GM21737 (cell line): ENCODE results near the gene SMIM35.
"Not testable (repeated sequence)": the region's sequence is repeated elsewhere in the genome, so short reads cannot be mapped to it uniquely, and the experiment has no call there.

Experiments used
- ATAC-seq: cut with Tn5 transposase; IDR thresholded peaks from one replicate; pipeline ENCODE4 v1.9.1; 2021; ENCODE audit warnings: mild to moderate bottlenecking, moderate library complexity; ENCODE audit not compliant: unreplicated experiment

Gene SMIM35

DNA sequence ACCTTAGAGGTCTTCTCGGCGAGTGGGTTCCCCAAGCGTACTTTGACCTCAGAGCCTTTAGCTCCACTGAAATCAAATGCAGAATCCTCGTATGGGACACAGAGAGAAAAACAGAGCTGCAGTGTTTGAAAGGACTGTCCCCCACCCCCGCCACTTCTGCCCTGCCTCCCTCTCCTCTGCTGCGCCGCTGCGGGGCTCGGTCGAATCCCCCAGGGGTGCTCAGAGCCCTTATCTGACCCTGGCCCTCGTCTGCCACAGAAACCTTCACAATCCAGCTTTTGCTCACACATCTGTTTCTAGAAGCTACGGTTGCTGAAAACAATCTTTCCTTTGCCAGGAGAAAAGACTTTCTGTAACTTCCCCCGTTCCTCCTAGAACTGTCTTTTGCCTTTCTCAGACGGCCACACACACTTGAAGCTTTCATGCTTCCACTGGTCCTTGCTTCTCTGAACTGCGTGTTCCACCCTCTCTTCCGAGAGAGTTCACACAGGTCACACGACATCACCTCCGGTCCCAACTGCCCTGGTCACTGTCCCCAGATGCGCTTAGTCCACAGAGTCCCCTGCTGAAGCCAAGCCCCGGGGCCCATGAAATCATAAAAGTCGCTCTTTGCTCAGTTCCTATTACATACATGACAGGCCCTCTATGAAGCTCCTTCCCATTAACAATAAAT is 3.7 kb downstream of the SMIM35 start:
- no peak for ATAC-seq

GRCh38 chr11:118081241-118081958 is 5.4 kb downstream of the SMIM35 start:
- ATAC-seq = no peak

DNA sequence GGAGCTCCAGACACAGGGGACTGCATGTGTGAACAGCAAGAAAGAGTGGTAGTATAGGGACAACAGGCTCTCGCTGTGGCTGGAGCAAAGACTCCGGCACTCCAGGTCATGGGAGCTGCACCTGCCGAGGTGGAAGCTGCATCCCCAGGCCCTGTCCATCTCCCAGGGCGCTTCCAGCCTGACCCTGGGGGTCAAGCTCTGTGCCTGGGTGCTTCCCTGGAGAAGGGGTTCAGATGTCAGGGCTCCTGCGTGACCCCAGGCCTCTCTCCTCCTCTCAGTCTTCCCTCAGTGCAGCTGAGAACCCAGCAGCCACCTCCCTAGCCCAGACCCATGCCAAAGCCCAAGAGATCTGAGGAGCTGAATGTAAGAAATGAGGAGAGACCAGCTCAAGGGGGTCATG is 6.5 kb downstream of the SMIM35 start:
- ATAC-seq = no peak

GRCh38 chr11:118079491-118079890 is 7.3 kb downstream of the SMIM35 start:
- ATAC-seq = no peak

DNA sequence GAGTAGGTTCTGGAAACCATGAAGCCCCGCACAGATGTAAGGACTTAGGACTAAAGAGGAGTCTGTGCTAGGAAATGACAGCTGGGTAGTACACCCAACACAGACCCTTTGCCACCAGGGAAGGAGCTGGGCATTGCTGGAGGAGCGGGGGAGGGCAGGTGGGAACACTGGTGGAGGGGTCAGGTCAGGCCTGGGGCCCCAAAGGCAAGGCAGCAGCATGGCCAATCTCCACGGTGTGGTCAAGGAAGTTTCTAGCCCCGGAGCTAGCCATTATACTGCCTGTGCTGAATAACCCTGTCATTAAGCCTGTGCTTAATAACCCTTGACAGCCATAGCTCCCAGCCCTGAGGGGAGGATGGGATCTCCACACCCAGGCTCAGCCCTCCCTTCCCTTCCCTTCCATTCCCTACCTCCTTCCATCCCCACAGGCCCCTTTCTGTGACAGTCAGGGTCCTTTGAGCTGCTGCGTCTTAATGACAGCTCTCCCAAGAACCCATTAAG is 7.8 kb downstream of the SMIM35 start:
- no peak for ATAC-seq

- no peak for ATAC-seq
Observed at GRCh38 chr11:118076754-118077281, 9.9 kb downstream of the SMIM35 start, which contains the start of gene TMPRSS4. Gene TMPRSS4 (plus strand): TSS chr11:118077078. CDS start chr11:118077303, 225 bp downstream.

GRCh38 chr11:118074785-118075184 is 12.0 kb downstream of the SMIM35 start:
- no peak for ATAC-seq

DNA sequence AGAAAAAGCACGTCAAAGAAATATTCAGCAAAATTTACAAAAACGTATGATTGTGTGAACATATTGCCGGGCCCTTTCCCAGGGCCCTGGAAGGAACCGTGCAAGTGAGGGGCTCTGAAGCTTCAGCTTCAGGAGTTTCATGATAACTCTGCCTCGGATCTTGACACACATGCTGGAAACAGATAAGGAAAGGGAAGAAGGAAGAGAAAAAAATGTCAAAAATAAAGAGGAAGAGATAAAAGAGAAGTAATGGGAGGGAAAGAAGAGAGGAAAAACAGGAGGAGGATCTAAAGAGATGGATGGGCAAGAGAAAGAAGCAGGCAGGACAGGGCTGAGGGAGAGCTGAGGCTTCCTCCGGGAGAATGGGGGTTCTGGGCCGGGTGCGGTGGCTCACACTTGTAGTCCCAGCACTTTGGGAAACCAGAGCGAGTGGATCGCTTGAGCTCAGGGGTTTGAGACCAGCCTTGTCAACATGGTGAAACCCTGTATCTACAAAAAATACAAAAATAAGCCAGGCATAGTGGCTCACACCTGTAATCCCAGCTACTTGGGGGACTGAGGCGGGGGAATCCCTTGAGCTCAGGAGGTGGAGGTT is 12.6 kb downstream of the SMIM35 start:
- ATAC-seq = no peak

DNA sequence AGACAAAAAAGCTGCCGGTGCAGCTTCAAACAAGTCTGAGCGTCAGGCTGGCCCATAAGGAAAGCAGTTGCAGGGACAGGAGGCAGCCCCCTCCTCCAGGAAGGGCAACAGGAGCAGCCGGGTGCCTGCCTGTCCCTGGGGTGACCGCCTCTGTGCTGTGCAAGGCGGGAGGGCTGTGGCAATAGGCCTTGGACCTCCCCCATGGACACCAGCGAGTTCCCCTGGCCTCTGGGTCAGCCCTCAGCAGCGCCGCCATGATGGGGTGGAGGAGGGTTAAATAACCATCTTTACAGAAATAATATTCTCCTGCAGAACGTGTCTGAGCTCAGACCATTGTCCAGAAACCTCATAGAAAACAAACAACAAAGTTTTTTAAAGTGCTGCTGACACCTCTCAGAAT is 13.2 kb downstream of the SMIM35 start:
- ATAC-seq = no peak

DNA sequence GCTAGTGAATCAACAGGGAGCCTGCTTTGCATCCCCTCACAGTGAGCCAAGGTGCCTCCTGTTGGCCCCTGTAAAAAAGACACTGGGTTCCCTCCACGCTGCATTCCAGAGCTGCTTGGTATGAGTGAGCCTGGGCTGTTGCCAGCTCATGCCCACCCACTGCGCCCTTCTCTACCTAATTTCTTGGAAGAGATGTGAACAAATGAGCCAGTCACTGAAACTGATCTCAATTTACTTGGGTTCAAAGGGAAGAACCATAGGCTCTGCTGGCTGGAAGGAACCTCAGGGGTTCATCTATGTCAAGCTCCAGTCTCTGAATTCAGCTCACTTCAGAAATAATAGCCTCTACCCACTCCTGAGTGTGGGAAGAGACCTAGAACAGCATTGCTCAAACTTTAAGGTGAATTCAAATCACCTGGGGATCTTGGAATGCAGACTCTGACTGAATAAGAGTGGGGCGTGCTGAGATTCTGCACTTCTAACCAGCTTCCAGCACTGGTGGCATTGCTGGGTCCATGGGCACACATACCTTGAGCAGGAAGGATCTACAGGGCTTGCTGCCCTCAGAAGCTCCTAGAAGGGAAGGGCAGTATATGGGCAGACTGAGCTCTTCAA is 15.2 kb downstream of the SMIM35 start:
- ATAC-seq = no peak

- ATAC-seq = no peak
Observed at GRCh38 chr11:118068945-118069612, 17.7 kb downstream of the SMIM35 start.

GRCh38 chr11:118068206-118068944 is 18.4 kb downstream of the SMIM35 start:
- no peak for ATAC-seq

- ATAC-seq = no peak
Observed at GRCh38 chr11:118067006-118067405, 19.8 kb downstream of the SMIM35 start.

DNA sequence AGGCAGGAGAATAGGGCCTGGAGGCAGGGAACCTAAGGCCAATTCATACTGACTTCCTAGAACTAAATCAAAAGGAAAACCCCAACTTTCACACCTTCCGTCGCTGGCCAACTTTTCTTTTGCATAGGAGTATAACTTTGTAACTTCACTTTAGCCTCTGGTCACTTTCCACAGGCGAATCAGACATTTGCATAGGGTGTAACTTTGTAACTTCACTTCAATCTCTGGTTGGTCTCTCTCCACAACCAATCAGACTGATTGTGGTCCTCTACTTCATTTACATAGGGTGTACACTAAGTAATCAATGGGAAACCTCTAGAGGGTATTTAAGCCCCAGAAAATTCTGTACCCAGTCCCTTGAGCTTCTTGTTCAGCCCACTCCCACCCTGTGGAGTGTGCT is 21.4 kb downstream of the SMIM35 start:
- no peak for ATAC-seq

GRCh38 chr11:118064956-118065355 is 21.8 kb downstream of the SMIM35 start:
- no peak for ATAC-seq

DNA sequence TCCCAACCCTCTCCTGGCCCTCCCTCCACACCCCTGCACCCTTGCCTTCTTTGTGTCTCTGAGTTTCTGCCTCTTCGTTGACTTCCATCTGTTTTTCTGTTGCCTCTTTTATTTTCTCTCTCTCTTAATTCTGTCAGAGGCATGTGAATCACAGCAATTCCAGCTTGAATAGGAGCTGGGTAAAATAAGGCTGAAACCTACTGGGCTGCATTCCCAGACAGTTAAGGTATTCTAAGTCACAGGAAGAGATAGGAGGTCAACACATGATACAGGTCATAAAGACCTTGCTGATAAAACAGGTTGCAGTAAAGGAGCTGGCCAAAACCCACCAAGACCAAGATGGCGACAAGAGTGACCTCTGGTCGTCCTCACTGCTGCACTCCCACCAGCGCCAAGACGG is 24.1 kb downstream of the SMIM35 start:
- not testable (repeated sequence) for ATAC-seq

DNA sequence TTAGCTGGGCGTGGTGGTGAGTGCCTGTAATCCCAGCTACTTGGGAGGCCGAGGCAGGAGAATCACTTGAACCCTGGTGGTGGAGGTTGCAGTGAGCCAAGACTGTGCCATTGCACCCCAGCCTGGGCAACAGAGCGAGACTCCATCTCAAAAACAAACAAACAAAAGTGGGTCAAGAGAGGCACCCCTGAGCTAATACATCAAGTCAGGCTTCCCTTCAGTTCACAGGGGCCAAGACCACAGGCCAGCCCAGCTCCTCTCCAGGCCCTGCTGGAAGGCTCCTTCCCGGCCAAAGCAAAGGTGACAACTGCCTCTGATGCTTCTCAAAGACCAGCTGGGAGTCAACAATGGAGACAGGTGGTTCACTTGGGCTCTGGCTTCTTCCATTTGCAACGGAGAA is 24.6 kb downstream of the SMIM35 start:
- ATAC-seq = not testable (repeated sequence)

DNA sequence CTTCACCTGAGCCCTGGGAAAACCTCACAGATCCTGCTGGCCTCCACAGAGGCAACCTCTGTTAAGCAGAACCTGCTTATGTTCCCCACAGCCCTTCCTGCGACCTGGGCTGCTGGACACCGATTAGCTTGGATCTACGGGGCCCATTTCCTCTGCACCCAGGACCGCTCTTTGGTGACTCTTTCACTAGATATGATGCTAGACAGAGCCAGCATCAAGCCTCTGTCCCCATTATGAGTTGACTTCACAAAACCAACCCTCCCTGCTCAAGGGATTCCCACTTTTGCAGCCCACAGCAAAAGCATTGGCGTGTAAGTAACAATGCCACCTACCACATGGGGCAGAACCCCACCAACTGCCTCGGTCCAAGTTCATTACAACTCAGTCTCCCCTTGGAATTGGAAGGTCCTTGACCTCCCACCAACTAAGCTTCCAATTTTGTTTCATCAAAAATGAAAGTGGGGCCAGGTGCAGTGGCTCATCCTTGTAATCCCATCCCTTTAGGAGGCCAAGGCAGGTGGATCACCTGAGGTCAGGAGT is 25.1 kb downstream of the SMIM35 start:
- ATAC-seq = no peak

DNA sequence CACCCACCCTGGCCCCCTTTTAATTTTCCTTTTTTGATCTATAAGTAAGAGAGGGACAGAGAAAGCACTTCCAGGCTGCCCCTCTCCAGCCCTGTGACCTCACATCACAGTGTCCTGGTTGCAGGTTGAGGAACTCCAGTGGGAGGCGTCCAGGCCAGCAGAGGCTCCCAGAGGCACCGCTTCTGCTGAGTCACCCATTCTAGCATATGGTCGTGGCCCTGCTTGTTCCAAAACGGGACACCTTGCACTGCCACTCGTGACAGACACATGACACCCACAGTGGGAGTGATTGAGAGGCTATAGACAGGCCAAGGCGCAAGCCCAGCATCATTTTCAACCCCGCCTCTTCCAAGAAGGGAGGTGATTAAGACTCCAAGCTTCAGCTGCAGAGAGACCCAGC is 25.9 kb downstream of the SMIM35 start:
- no peak for ATAC-seq
